HepG2 (cell line): ENCODE measurements around the gene HS6ST1.
A peak's percentile ranks its signal among the peaks of the same experiment; 100 is the strongest.

Source experiments
- KLF9 ChIP-seq: IDR thresholded peaks from 2 replicates; pipeline ENCODE4 v1.6.1; 2016; ENCODE audit warnings: low read depth
- MIXL1 ChIP-seq: IDR thresholded peaks from 2 replicates; pipeline ENCODE4 v1.6.1; 2016
- POLR2A ChIP-seq, 2 experiments: IDR thresholded peaks; 2 replicates each; pipeline ENCODE4 v1.6.1; 2011; ENCODE audit warnings: low read depth in 2 of 2, low read length in 2 of 2, mild to moderate bottlenecking in 1 of 2, moderate library complexity in 1 of 2; ENCODE audit not compliant: insufficient read depth in 1 of 2
- UBTF ChIP-seq: sonication (generic); formaldehyde crosslinking; IDR thresholded peaks from 2 replicates; pipeline ENCODE4 v1.4.0; 2020; ENCODE audit warnings: mild to moderate bottlenecking, missing genetic modification reagents
- ZNF451 ChIP-seq: sonication (generic); formaldehyde crosslinking; IDR thresholded peaks from 2 replicates; pipeline ENCODE4 v1.5.0; 2020; ENCODE audit warnings: mild to moderate bottlenecking, missing genetic modification reagents
- ZNF609 ChIP-seq: sonication (generic); formaldehyde crosslinking; IDR thresholded peaks from 2 replicates; pipeline ENCODE4 v1.4.0; 2020; ENCODE audit warnings: mild to moderate bottlenecking, missing genetic modification reagents, borderline replicate concordance
- TF ChIP-seq, protein P1 (sequence below): sonication (generic); formaldehyde crosslinking; IDR thresholded peaks from 2 replicates; pipeline ENCODE4 v1.5.0; 2020; ENCODE audit warnings: mild to moderate bottlenecking, missing genetic modification reagents, moderate library complexity

GRCh38 chr2:128313091-128313836 is 5.4 kb downstream of the HS6ST1 start:
- no peak for TF ChIP-seq ZNF451 (CRISPR knock-in tag)
- no peak for TF ChIP-seq KLF9 (CRISPR knock-in tag)
- no peak for TF ChIP-seq ZNF609 (CRISPR knock-in tag)
- no peak for TF ChIP-seq MIXL1 (CRISPR knock-in tag)
- no peak for TF ChIP-seq POLR2A (IDR thresholded peaks at IDR 0.05; ENCODE audit: insufficient read depth in 1 of 2, low read depth in 2 of 2, low read length in 2 of 2)
- TF ChIP-seq UBTF (CRISPR knock-in tag), result no peak
- TF ChIP-seq, protein P1, sequence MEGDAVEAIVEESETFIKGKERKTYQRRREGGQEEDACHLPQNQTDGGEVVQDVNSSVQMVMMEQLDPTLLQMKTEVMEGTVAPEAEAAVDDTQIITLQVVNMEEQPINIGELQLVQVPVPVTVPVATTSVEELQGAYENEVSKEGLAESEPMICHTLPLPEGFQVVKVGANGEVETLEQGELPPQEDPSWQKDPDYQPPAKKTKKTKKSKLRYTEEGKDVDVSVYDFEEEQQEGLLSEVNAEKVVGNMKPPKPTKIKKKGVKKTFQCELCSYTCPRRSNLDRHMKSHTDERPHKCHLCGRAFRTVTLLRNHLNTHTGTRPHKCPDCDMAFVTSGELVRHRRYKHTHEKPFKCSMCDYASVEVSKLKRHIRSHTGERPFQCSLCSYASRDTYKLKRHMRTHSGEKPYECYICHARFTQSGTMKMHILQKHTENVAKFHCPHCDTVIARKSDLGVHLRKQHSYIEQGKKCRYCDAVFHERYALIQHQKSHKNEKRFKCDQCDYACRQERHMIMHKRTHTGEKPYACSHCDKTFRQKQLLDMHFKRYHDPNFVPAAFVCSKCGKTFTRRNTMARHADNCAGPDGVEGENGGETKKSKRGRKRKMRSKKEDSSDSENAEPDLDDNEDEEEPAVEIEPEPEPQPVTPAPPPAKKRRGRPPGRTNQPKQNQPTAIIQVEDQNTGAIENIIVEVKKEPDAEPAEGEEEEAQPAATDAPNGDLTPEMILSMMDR (CRISPR knock-in tag), result peak; percentile 30; the same call in 1 of the 2 replicates
